C4-2B (cell line): ENCODE measurements around the gene CCDC90B.

Experiments
- CTCF ChIP-seq: fragments of 450-650 bp; conservative IDR thresholded peaks from 2 replicates; pipeline ENCODE4 v1.5.1; 2017; ENCODE audit warnings: mild to moderate bottlenecking
- ZFX ChIP-seq: fragments of 450-650 bp; IDR thresholded peaks from 2 replicates; pipeline ENCODE4 v1.6.1; 2017

- no peak for TF ChIP-seq CTCF
- TF ChIP-seq ZFX = no peak
These were observed 62.7 kb downstream of the CCDC90B start for GRCh38 chr11:83223457-83223856.
